ENCODE measurements around the gene ADARB1.

DNA sequence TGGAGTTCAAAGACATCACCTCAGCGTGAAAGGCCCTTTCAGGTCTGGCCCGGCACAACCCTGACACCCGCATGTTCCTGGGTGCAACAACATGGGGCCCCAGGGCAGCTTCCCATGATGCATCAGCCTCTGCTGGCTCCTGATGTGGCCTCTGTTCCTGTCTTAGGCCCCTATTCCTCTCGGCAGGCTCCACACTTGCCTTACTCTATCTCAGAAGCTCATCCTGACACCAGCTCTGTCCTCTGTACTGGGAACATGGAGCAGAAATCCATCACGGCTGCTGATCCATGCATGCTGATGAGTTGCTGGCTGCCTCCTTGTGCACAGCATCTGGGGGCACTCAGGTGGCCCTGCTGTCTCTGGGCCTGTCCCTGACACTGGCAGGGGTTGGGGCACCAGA is 74.6 kb downstream of the ADARB1 start:
- TF ChIP-seq, protein P1, sequence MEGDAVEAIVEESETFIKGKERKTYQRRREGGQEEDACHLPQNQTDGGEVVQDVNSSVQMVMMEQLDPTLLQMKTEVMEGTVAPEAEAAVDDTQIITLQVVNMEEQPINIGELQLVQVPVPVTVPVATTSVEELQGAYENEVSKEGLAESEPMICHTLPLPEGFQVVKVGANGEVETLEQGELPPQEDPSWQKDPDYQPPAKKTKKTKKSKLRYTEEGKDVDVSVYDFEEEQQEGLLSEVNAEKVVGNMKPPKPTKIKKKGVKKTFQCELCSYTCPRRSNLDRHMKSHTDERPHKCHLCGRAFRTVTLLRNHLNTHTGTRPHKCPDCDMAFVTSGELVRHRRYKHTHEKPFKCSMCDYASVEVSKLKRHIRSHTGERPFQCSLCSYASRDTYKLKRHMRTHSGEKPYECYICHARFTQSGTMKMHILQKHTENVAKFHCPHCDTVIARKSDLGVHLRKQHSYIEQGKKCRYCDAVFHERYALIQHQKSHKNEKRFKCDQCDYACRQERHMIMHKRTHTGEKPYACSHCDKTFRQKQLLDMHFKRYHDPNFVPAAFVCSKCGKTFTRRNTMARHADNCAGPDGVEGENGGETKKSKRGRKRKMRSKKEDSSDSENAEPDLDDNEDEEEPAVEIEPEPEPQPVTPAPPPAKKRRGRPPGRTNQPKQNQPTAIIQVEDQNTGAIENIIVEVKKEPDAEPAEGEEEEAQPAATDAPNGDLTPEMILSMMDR (IDR thresholded peaks at IDR 0.05): no peak
- TF ChIP-seq POLR2A (IDR thresholded peaks at IDR 0.05): no peak
